SH-SY5Y (cell line): ENCODE measurements around the gene FAM13C.

Experiments
- GATA2 ChIP-seq: IDR thresholded peaks from 2 replicates; pipeline ENCODE4 v1.6.1; 2011; ENCODE audit warnings: mild to moderate bottlenecking, low read depth, low read length
- GATA3 ChIP-seq: IDR thresholded peaks from 2 replicates; pipeline ENCODE4 v1.6.1; 2011; ENCODE audit warnings: low read depth, mild to moderate bottlenecking, low read length, moderate library complexity

- TF ChIP-seq GATA2 (no peak), GATA3 (no peak)
Measured at GRCh38 chr10:59360605-59361405, 1.5 kb downstream of the FAM13C start.
